Smooth muscle cell of the brain vasculature (primary cell): ENCODE data around the gene ADAMTS12.
"Not testable (repeated sequence)": the region's sequence is repeated elsewhere in the genome, so short reads cannot be mapped to it uniquely, and the experiment has no call there.

Source experiments
- DNase-seq: peaks from one replicate; pipeline ENCODE4 v3.0.0-alpha.2; 2012; ENCODE audit warnings: low read depth, low spot score

The ADAMTS12 gene

GRCh38 chr5:33536802-33537201 lies 355.0 kb downstream of the ADAMTS12 start:
- DNase-seq: no peak

- no peak for DNase-seq
Observed at GRCh38 chr5:33531824-33532223, 360.0 kb downstream of the ADAMTS12 start.

DNA sequence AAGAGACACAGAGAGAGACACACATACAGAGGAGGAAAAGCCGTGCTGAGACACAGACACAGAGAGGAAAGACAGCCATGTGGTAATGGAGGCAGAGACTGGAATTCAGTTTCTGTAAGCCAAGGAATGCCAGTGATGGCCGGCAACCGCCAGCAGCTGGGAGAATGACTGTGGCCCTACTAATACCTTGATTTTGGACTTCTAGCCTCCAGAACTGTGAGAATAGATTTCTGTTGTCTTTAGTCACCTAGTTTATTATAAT lies 360.8 kb downstream of the ADAMTS12 start:
- DNase-seq: no peak

GRCh38 chr5:33530183-33531036 lies 361.4 kb downstream of the ADAMTS12 start:
- no peak for DNase-seq

- no peak for DNase-seq
Observed at GRCh38 chr5:33527696-33528095, 364.1 kb downstream of the ADAMTS12 start.

GRCh38 chr5:33526755-33527154 lies 365.0 kb downstream of the ADAMTS12 start:
- DNase-seq: no peak

DNA sequence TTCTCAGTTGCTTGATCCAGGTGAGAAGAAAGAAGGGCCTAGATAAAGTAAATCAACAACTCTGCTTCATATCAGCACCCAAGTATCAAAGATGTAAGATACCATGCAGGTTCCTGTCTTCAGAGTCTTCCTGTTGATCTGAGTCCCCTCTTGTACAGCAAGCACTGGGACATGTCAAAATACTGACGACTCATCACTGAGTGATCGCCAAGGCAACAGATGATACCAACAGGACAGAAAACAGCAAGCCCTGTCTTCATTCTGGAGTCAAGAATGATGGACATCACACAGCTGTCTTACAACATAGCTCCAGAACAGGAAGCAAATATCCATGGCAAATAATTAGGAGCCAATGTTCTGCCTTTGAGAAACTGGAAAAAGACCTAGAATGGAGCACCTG lies 367.3 kb downstream of the ADAMTS12 start:
- DNase-seq: no peak

DNA sequence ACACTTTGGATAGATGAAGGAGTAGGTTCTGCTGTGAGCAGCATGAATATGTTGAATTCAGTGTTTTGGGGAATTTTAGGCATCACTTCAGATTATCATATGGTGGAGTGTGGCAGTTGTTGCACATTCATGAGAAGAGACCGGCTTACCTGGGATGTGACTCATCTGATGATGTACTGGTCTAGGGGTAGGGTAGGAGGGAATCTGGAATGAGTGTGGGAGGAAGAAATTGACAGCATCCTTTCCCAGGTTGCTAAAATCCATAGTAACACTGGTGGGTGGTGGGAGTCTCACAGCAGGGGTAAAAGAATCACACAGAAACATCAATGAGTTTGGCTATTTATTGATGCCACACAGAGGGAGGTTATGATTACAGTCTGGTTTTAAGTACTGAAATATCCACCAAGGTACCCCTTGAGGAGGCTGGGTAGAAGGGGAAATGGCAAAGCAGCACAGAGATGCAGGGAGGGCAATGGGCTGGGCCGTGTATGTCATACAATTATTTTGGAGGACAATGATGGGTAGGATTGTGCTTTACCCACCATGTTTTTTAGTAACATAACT lies 368.5 kb downstream of the ADAMTS12 start:
- DNase-seq: no peak

- DNase-seq: no peak
Observed at GRCh38 chr5:33516421-33516820, 375.4 kb downstream of the ADAMTS12 start.

DNA sequence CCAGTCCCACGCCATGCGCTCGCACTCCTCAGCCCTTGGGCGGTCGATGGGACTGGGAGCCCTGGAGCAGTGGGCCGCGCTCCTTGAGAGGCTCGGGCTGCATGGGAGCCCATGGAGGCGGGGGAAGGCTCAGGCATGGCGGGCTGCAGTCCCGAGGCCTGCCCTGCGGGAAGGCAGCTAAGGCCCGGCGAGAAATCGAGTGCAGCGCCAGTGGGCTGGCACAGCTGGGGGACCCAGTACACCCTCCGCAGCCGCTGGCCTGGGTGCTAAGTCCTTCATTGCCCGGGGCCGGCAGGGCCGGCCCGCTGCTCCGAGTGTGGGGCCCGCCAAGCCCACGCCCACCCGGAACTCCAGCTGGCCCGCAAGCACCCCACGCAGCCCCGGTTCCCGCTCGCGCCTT lies 376.4 kb downstream of the ADAMTS12 start:
- not testable (repeated sequence) for DNase-seq

GRCh38 chr5:33513462-33514185 lies 378.2 kb downstream of the ADAMTS12 start:
- DNase-seq: no peak

GRCh38 chr5:33509036-33509435 lies 382.8 kb downstream of the ADAMTS12 start:
- DNase-seq: no peak

DNA sequence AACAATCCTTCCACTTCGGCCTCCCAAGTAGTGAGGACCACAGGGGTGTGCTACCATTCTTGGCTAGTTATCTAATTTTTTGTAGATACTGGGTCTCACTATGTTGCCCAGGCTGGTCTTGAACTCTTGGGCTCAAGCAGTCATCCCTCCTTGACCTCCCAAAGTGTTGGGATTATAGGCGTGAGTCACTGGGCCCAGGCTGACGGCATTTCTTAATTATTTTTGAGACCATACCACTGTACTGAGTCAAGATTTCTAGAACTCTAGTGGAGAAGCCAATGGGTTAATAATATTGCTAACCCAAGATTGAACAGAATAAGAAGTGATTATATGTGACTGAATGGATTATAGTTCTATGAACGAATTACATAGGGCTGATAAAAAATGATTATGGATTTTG lies 384.4 kb downstream of the ADAMTS12 start:
- no peak for DNase-seq

DNA sequence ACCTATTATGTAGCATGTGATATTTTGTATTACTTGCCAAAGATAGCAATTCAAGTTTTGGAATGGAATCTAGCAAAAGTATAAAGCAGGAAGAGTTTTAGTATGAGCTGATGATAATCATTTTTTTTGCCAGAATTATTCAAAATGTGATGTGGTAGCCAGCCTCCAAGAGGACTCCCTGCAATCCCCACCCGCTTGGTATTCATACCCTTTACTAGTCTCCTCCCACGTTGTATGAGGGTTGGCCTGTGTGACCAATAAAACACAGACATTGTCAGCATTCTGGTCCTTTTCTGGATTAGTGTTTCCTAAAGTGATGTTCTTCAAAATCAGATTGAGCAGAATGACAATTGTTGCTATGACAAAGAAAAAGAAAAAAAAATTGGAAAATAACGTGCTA lies 387.2 kb downstream of the ADAMTS12 start:
- no peak for DNase-seq

DNA sequence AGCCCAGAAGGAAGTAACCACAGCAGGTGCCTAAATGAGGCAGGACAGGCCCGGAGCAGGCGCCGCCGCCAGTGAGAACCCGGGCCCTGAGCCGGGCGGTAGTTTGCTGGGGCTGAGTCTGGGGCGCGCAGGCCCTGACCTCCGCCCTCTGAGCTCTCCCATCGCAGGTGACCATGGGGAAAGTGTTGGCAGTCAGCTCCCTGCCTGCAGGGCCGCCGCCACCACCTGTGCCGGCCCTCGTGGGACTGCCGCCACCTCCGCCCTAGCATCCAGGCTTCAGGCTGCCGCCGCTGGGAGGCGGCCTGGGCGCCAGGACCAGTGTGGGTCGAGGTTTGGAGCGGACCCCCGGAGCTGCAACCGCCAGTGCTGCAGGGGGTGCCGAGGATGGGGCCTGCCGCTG lies 389.9 kb downstream of the ADAMTS12 start:
- DNase-seq: no peak

DNA sequence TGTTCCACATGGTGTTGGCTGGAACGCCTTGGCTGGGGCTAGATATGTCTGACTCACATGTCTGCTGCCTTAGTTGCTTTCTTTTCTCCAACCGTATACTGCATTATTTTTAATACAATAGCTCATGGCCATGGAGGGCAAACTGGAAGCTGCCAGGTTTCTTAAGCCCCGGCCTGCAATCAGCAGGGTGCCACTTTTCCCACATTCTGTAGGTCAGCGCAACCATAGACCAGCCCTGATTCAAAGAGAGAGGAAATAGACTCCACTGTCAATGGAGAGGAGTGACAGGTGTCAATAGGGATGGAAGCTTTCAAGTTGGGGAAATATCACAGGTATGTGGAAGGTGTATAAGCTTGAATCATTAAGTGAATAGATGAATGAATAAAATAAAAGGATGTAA lies 390.5 kb downstream of the ADAMTS12 start:
- no peak for DNase-seq

GRCh38 chr5:33494466-33494865 lies 397.3 kb downstream of the ADAMTS12 start:
- no peak for DNase-seq

DNA sequence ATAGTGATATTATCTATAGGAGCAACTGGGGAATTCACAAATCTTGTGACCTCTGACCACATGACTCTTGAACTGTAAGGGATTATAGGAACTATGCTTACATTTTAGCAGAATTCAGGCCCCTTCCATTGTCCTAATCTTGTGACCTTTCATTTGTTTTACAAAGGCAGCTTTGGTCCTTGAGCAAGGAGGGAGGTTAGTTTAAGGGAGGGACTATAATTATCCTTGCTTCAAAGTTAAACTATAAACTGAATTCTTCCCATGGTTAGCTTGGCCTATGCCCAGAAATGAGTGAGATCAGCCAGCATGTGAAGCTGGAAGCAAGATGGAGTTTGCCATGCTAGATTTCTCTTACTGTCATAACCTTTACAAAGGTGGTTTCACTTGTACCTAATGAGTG lies 399.8 kb downstream of the ADAMTS12 start:
- no peak for DNase-seq

GRCh38 chr5:33490071-33490665 lies 401.6 kb downstream of the ADAMTS12 start:
- no peak for DNase-seq

DNA sequence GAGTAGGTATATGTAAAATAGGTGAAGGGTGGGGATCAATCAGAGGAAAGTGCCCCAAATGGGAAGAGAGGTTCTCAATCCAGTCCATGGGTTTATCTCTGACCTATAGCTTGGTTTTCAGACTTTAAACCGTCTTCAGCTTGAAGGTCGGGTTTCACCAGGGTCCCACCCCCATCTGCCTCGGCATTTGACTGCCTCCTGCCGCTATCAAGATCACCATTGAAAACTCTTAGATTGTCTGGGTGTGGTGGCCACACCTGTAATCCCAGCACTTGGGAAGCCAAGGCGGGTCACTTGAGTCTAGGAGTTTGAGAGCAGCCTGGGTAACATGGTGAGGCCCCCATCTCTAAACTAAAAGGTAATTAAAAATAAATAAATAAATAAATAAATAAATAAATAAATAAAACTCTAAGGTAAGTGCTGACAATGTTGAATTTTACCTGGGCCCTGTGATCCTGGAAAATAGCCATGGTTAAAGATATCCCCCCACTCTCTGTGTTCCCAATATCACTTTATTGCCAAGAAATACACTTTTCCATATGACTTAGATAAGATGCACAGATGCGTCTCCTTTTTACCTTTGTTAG lies 402.2 kb downstream of the ADAMTS12 start:
- no peak for DNase-seq

GRCh38 chr5:33488558-33489355 lies 403.0 kb downstream of the ADAMTS12 start:
- no peak for DNase-seq
